Measurements from ENCODE around the gene ZNF343.

DNA sequence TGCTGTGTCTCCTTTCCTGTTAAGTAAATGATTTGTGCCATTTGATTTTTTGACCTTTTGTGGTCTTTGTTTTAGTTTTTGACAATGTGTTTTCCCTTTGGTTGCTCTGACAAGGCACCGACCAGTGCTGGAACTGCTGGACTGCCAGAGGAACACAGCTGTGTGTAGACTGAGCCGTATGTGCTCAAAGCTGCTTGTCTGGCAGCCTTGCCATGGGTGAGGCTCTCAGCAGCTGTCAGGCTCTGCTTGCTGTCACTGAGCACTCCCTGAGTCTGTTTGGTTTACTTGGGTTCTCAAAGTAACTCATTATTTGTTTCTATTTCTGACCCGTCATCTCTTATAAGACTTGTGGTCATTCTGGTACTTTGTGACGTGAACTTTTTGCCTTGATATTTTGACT lies 23.1 kb downstream of the ZNF343 start:
- no peak for TF ChIP-seq POLR2A (IDR thresholded peaks at IDR 0.05)
- TF ChIP-seq, protein P1, sequence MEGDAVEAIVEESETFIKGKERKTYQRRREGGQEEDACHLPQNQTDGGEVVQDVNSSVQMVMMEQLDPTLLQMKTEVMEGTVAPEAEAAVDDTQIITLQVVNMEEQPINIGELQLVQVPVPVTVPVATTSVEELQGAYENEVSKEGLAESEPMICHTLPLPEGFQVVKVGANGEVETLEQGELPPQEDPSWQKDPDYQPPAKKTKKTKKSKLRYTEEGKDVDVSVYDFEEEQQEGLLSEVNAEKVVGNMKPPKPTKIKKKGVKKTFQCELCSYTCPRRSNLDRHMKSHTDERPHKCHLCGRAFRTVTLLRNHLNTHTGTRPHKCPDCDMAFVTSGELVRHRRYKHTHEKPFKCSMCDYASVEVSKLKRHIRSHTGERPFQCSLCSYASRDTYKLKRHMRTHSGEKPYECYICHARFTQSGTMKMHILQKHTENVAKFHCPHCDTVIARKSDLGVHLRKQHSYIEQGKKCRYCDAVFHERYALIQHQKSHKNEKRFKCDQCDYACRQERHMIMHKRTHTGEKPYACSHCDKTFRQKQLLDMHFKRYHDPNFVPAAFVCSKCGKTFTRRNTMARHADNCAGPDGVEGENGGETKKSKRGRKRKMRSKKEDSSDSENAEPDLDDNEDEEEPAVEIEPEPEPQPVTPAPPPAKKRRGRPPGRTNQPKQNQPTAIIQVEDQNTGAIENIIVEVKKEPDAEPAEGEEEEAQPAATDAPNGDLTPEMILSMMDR (IDR thresholded peaks at IDR 0.05) = no peak
